Prostate gland (tissue), 2 donors: Measurements from ENCODE around the gene PALLD. TPM values are rescaled to one million over a fixed set of nuclear protein-coding genes. Genes with fewer than 3 reads are reported as not detected.

Source experiments
- DNase-seq: peaks from one replicate; pipeline ENCODE4 v3.0.0-alpha.2; 2019; ENCODE audit warnings: low spot score
- H3K27ac ChIP-seq, 2 donors: fragments of 200-600 bp; sonication (generic); 2 replicates each; pipeline ENCODE4 v1.5.1; 2017 to 2019
- H3K27me3 ChIP-seq: fragments of 200-600 bp; sonication (generic); replicated peaks from 2 replicates; pipeline ENCODE4 v1.5.1; 2019; ENCODE audit not compliant: insufficient read depth
- H3K36me3 ChIP-seq, 2 donors: fragments of 200-600 bp; sonication (generic); 1 replicate in 1 of 2; 2 replicates in 1 of 2; pipeline versions ENCODE4 v1.5.1 to v1.8.1; 2017 to 2019
- H3K4me1 ChIP-seq: fragments of 200-600 bp; sonication (generic); replicated peaks from 2 replicates; pipeline ENCODE4 v1.5.1; 2019
- H3K4me3 ChIP-seq, 2 donors: fragments of 200-600 bp; sonication (generic); 2 replicates each; pipeline ENCODE4 v1.5.1; 2017 to 2019
- H3K9me3 ChIP-seq: fragments of 200-600 bp; sonication (generic); 2 replicates; pipeline ENCODE4 v1.5.1; 2017
- POLR2A ChIP-seq: fragments of 450-650 bp; IDR thresholded peaks from one replicate; pipeline ENCODE4 v1.6.1; 2016; ENCODE audit warnings: antibody characterized with exemption, mild to moderate bottlenecking
- POLR2AphosphoS5 ChIP-seq: sonication (generic); formaldehyde crosslinking; IDR thresholded peaks from one replicate; pipeline ENCODE4 v1.6.1; 2017; ENCODE audit warnings: antibody characterized with exemption
- WGBS: methylation state at CpG from one replicate; pipeline ENCODE4 v1.1.5; 2018; 5-methylcytosine and 5-hydroxymethylcytosine counted together
- intact Hi-C: fragments of 100-400 bp; cut with DNase I; formaldehyde crosslinking; loops from one replicate; pipeline ENCODE4 v1.14.2; 2022
- total RNA-seq, 2 donors: library from RNA; depleted of rRNA; stranded (reverse); fragments of >200 nt; gene quantifications; one replicate each; pipeline ENCODE4 v1.1.0, GENCODE V29; 2016
- TF ChIP-seq, protein P1 (sequence below), 4 experiments: fragments of 200-600 bp in 2 of 4; fragments of 450-650 bp in 2 of 4; sonication (generic) in 2 of 4; IDR thresholded peaks; 1 replicate in 3 of 4; 2 replicates in 1 of 4; pipeline ENCODE4 v1.5.1; 2016 to 2019; ENCODE audit warnings: antibody characterized with exemption in 4 of 4, mild to moderate bottlenecking in 2 of 4, moderate library complexity in 2 of 4

PALLD gene
- total RNA-seq, 2 donors from 2014 or later, result 252 TPM

DNA sequence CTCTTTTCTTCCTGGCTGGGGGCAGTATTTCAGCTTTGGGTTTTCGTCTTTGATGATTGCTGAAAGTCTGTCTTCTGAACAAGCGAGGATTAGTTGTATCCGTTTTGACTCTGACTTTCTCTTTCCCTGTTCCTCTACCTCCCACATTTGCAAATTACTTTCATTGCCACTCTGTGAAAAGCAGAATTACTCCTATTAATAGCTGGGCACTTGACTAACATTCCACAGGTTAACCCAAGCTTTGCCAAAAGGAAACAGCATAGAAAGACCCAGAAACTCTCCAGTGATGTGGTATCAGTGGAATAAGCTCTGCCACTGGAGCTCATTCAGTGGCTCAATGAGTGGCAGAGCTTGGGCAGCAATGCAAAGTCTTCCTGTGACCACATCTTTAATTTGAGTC, 238.9 kb downstream of the PALLD start:
- no peak overlapping the region for H3K27ac ChIP-seq
- no peak for TF ChIP-seq POLR2A
- TF ChIP-seq, protein P1, sequence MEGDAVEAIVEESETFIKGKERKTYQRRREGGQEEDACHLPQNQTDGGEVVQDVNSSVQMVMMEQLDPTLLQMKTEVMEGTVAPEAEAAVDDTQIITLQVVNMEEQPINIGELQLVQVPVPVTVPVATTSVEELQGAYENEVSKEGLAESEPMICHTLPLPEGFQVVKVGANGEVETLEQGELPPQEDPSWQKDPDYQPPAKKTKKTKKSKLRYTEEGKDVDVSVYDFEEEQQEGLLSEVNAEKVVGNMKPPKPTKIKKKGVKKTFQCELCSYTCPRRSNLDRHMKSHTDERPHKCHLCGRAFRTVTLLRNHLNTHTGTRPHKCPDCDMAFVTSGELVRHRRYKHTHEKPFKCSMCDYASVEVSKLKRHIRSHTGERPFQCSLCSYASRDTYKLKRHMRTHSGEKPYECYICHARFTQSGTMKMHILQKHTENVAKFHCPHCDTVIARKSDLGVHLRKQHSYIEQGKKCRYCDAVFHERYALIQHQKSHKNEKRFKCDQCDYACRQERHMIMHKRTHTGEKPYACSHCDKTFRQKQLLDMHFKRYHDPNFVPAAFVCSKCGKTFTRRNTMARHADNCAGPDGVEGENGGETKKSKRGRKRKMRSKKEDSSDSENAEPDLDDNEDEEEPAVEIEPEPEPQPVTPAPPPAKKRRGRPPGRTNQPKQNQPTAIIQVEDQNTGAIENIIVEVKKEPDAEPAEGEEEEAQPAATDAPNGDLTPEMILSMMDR (IDR thresholded peaks at IDR 0.05), result no peak
- no peak for TF ChIP-seq POLR2AphosphoS5
- no peaks in the 10 kb centered on the region for H3K27me3 ChIP-seq
- H3K4me3 ChIP-seq, result no peak overlapping the region
- 65% methylated on average over 3 of the region's 3 CpGs for WGBS
- H3K4me1 ChIP-seq, result no peaks in the 10 kb centered on the region
- no peaks in the 10 kb centered on the region for H3K36me3 ChIP-seq
- intact Hi-C loops, result no loop called here
- H3K9me3 ChIP-seq, result no peaks in the 10 kb centered on the region
- no peak for DNase-seq

DNA sequence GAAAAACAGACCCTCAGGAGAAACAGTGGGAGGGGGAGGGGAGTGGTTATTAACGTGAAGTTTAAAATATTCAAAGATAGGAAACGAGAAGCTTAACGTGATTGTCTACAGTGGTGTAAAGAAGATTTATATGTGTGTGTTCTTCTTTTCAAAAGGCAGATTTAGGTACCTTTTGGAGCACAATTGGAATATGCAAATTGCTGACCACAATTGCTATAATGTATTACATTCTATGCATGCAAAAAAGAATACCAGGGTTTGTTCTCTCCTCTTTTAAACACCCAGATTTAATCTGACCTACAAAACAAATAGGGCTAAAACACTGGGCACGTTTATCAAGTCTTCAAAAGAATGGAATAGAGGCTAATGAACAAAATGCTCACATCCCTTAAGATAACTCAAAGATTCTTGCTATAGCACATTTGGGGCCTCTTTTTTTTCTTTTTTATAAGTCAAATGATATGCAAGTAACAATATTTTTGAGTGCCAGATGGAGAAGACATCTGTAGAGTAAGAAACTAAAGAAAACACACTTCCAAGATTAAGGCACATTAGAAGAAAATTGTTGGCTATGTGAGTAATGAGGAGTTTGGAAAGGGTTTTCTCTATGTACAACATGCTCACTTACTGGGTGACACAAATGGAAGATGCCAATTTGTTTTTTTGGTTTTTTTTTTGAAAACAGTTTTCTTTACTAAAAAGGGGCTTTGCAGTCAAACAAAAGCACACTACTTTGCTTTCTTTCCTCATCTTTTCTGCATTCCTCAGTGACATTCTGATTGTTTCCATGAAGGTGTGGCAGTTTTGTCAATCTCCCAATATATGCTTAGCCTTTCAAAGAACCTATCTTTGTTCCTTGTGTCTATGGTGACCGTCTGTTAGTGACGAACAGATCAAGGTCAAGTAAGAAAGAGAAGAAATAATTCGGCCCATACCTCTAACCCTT, 240.3 kb downstream of the PALLD start:
- no peaks in the 10 kb centered on the region for H3K9me3 ChIP-seq
- H3K27ac ChIP-seq, result no peak overlapping the region
- WGBS, result 62% methylated on average over 7 of the region's 7 CpGs

DNA sequence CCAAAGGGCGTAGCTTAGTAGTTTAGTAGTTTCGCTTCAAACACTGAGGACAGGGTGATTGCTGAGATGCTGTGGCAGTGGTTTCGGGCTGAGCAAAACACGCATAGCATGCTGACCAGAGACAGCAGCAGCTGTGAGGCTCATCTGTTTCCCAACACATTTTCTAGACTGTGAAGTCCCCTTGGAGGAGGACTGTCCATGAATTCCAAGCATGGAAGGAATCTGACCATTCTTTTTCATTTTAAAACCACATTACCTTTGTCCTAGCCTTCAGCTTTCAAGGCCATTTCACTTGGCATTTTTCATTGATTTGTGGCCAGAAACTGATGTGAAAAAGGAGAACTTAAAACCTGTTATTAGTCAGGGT, 240.9 kb downstream of the PALLD start:
- Histone ChIP-seq H3K9me3 (no peaks in the 10 kb centered on the region), H3K27me3 (no peaks in the 10 kb centered on the region), H3K4me1 (no peaks in the 10 kb centered on the region), H3K27ac (no peak overlapping the region), H3K36me3 (no peaks in the 10 kb centered on the region), H3K4me3 (no peak overlapping the region)
- intact Hi-C loops, result no loop called here
- WGBS, result 99% methylated on average over 4 of the region's 4 CpGs
- DNase-seq, result no peak
- no peak for TF ChIP-seq POLR2AphosphoS5
- no peak for TF ChIP-seq POLR2A
- TF ChIP-seq, protein P1 (IDR thresholded peaks at IDR 0.05), result no peak

More for the DNA sequence above, 240.3 kb downstream of the PALLD start:
- Histone ChIP-seq H3K4me1 (no peaks in the 10 kb centered on the region), H3K27me3 (no peaks in the 10 kb centered on the region), H3K36me3 (no peaks in the 10 kb centered on the region), H3K4me3 (no peak overlapping the region)
- intact Hi-C loops, result no loop called here
- TF ChIP-seq, protein P1 (IDR thresholded peaks at IDR 0.05), result no peak
- no peak for TF ChIP-seq POLR2A
- DNase-seq, result no peak

DNA sequence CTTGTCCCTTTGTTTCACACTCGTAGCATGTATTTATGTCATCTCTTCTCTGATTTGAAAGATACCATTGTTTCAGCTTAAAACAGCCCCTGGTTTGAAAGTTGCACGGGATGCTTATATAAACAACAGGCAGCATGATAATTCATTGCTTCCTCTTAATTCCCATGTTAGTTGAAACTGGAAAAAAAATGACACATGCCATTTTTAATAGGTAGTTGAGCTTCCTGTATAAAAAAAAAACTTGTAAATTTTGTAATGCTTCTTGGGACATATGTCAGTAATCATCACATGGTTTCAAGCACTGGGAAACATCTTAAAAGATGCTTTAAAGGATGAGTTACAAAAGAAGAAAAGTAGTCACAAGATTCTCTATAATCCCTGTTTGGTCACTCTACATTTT, 243.0 kb downstream of the PALLD start:
- intact Hi-C loops, result no loop called here
- H3K4me3 ChIP-seq, result no peak overlapping the region
- no peaks in the 10 kb centered on the region for H3K9me3 ChIP-seq
- TF ChIP-seq, protein P1 (IDR thresholded peaks at IDR 0.05), result no peak
- TF ChIP-seq POLR2AphosphoS5 (no peak), POLR2A (no peak)
- no peaks in the 10 kb centered on the region for H3K36me3 ChIP-seq
- H3K4me1 ChIP-seq, result no peaks in the 10 kb centered on the region
- no peak overlapping the region for H3K27ac ChIP-seq
- WGBS, result 43% methylated on average over 2 of the region's 2 CpGs
- H3K27me3 ChIP-seq, result no peaks in the 10 kb centered on the region
- DNase-seq, result no peak

DNA sequence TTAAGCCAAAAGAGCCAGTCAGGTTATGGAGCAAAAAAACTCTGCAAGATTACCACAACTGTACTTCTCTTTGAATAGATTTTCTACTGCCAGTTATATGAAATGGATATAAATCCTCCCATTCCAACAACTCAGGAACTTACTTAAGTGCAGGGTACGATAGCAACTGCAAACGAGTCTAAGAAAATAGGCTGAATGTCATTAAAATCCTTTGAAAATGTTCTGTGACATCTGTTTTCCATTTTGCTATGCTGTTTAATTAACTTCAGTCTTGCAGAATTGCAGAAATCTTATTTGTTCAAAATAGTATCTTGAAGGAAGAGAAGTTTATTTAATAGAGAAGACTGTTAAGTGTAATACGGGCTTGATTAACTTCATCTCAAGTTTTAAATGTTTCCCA, 243.8 kb downstream of the PALLD start:
- Histone ChIP-seq H3K36me3 (no peaks in the 10 kb centered on the region), H3K27ac (no peak overlapping the region)

More for the DNA sequence above, 243.8 kb downstream of the PALLD start:
- Histone ChIP-seq H3K4me1 (no peaks in the 10 kb centered on the region), H3K4me3 (no peak overlapping the region), H3K9me3 (no peaks in the 10 kb centered on the region), H3K27me3 (no peaks in the 10 kb centered on the region)
- no peak for DNase-seq
- intact Hi-C loops, result no loop called here
- TF ChIP-seq, protein P1 (IDR thresholded peaks at IDR 0.05), result no peak
- TF ChIP-seq POLR2A (no peak), POLR2AphosphoS5 (no peak)
- WGBS, result 72% methylated on average over 3 of the region's 3 CpGs
